GM12874 (cell line): ENCODE data around the gene CYP2R1.

Experiments used
- CTCF ChIP-seq: IDR thresholded peaks from 2 replicates; pipeline ENCODE4 v1.5.1; 2011; ENCODE audit warnings: low read depth, mild to moderate bottlenecking, control low read depth, low read length, moderate library complexity; ENCODE audit not compliant: insufficient read depth

CYP2R1 gene

GRCh38 chr11:14861680-14862079 lies 30.4 kb downstream of the CYP2R1 start:
- TF ChIP-seq CTCF = no peak

GRCh38 chr11:14860511-14860910 lies 31.5 kb downstream of the CYP2R1 start:
- TF ChIP-seq CTCF = no peak

GRCh38 chr11:14858404-14858803 lies 33.6 kb downstream of the CYP2R1 start:
- no peak for TF ChIP-seq CTCF

GRCh38 chr11:14857621-14858020 lies 34.4 kb downstream of the CYP2R1 start:
- no peak for TF ChIP-seq CTCF

GRCh38 chr11:14855890-14856289 lies 36.1 kb downstream of the CYP2R1 start:
- TF ChIP-seq CTCF = no peak

GRCh38 chr11:14854057-14854456 lies 38.0 kb downstream of the CYP2R1 start:
- TF ChIP-seq CTCF = no peak

- TF ChIP-seq CTCF = no peak
Measured at GRCh38 chr11:14852571-14853177, 39.4 kb downstream of the CYP2R1 start.

- TF ChIP-seq CTCF = no peak
Measured at GRCh38 chr11:14842002-14842401, 50.0 kb downstream of the CYP2R1 start.
